Neural crest cell (in vitro differentiated cells): ENCODE results near the gene APOA5. TPM values are rescaled to one million over a fixed set of nuclear protein-coding genes. Genes with fewer than 3 reads are reported as not detected.

Experiments used
- DNase-seq: peaks from one replicate; pipeline ENCODE4 v3.0.0; 2021; ENCODE audit warnings: low read depth, mixed read lengths, low spot score
- H3K27ac Mint-ChIP-seq: one replicate; pipeline ENCODE4 v1.8.0; 2021; ENCODE audit warnings: mild to moderate bottlenecking, mixed read lengths; ENCODE audit not compliant: unreplicated experiment
- H3K27me3 Mint-ChIP-seq: 2 replicates; pipeline ENCODE4 v1.8.0; 2021; ENCODE audit warnings: low read depth, mild to moderate bottlenecking, mixed read lengths
- H3K36me3 Mint-ChIP-seq: 2 replicates; pipeline ENCODE4 v1.8.0; 2021; ENCODE audit warnings: low read depth, mild to moderate bottlenecking, mixed read lengths
- H3K4me1 Mint-ChIP-seq: 2 replicates; pipeline ENCODE4 v1.8.0; 2021; ENCODE audit warnings: mixed read lengths
- H3K4me3 Mint-ChIP-seq: one replicate; pipeline ENCODE4 v1.8.0; 2021; ENCODE audit warnings: mild to moderate bottlenecking, mixed read lengths
- H3K9me3 Mint-ChIP-seq: 2 replicates; pipeline ENCODE4 v1.8.0; 2021; ENCODE audit warnings: mixed read lengths
- total RNA-seq: library from RNA; stranded (reverse); gene quantifications from 2 replicates; pipeline ENCODE4 v1.2.1, GENCODE V29; 2021
- TF ChIP-seq, protein P1 (sequence below): fragments of 200-600 bp; sonication (generic); conservative IDR thresholded peaks from 2 replicates; pipeline ENCODE4 v1.5.0; 2021; ENCODE audit warnings: antibody characterized with exemption, mild to moderate bottlenecking

APOA5 gene
- total RNA-seq, 1 donor from 2014 or later, result not detected

DNA sequence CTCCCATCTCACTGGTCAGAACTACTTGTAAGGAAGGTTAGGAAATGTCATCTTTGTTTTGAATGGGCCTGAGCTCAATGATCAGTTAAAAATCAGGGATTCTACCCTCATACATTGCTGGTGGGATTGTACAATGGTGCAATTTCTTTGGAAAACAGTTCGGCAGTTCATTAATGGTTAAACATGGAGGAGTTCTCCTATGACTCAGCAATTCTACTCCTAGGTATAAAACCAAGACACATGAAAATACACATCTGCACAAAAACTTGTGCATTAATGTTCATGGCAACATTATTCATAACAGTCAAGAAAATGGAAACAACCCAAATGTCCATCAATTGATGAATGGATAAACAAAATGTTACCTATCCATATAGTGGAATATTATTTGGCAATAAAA lies 4.9 kb upstream of the APOA5 start:
- Mint-ChIP-seq H3K4me3 (no peak overlapping the region), H3K27me3 (no peaks in the 10 kb centered on the region), H3K9me3 (no peaks in the 10 kb centered on the region), H3K27ac (peak overlapping the region; percentile 13), H3K36me3 (no peaks in the 10 kb centered on the region), H3K4me1 (peaks cover 5% of the 10 kb centered on the region)
- no peak for DNase-seq
- TF ChIP-seq, protein P1, sequence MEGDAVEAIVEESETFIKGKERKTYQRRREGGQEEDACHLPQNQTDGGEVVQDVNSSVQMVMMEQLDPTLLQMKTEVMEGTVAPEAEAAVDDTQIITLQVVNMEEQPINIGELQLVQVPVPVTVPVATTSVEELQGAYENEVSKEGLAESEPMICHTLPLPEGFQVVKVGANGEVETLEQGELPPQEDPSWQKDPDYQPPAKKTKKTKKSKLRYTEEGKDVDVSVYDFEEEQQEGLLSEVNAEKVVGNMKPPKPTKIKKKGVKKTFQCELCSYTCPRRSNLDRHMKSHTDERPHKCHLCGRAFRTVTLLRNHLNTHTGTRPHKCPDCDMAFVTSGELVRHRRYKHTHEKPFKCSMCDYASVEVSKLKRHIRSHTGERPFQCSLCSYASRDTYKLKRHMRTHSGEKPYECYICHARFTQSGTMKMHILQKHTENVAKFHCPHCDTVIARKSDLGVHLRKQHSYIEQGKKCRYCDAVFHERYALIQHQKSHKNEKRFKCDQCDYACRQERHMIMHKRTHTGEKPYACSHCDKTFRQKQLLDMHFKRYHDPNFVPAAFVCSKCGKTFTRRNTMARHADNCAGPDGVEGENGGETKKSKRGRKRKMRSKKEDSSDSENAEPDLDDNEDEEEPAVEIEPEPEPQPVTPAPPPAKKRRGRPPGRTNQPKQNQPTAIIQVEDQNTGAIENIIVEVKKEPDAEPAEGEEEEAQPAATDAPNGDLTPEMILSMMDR, result no peak

DNA sequence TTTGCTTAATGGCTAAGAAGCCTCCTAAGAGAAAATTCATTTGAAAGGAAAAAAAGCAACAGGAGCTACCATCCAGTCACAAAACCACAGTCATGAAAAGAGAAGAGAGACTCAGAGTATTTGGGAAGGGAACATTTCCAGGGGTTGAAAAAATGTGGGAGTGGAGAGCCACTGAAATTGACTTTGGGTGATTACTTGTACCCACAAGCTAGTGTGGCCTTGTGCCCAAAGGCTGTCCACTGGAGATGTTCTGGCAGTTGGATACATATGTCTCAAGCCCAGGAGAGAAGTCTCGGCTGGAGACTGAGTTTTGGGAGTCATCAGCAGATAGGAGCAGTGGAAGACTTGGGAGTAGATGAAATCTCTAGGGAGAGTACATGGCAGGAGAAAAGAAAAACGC lies 3.2 kb upstream of the APOA5 start:
- no peak for DNase-seq
- no peaks in the 10 kb centered on the region for H3K9me3 Mint-ChIP-seq
- no peaks in the 10 kb centered on the region for H3K36me3 Mint-ChIP-seq
- no peak overlapping the region for H3K27ac Mint-ChIP-seq
- TF ChIP-seq, protein P1, result no peak
- no peak overlapping the region for H3K4me3 Mint-ChIP-seq
- peaks cover 5% of the 10 kb centered on the region for H3K27me3 Mint-ChIP-seq
- peaks cover 9% of the 10 kb centered on the region for H3K4me1 Mint-ChIP-seq

DNA sequence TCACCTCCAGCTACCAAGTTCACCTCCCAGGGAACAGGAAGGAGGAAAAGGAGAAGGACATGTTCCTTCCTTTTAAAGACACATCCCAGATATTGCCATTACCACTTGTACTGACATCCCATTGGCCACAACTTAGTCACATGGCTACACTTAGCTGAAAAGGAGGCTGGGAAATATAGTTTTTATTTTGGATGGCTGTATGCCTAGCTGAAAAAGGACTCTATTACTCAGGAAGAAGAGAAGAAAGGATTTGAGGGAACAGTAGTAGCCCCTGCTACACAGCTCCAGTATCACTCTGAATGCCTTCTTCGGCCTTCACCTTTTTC lies 2.1 kb upstream of the APOA5 start:
- Mint-ChIP-seq H3K9me3 (no peaks in the 10 kb centered on the region), H3K27me3 (peaks cover 7% of the 10 kb centered on the region), H3K4me1 (peaks cover 13% of the 10 kb centered on the region), H3K27ac (no peak overlapping the region), H3K36me3 (no peaks in the 10 kb centered on the region), H3K4me3 (no peak overlapping the region)
- TF ChIP-seq, protein P1, result no peak
- no peak for DNase-seq

DNA sequence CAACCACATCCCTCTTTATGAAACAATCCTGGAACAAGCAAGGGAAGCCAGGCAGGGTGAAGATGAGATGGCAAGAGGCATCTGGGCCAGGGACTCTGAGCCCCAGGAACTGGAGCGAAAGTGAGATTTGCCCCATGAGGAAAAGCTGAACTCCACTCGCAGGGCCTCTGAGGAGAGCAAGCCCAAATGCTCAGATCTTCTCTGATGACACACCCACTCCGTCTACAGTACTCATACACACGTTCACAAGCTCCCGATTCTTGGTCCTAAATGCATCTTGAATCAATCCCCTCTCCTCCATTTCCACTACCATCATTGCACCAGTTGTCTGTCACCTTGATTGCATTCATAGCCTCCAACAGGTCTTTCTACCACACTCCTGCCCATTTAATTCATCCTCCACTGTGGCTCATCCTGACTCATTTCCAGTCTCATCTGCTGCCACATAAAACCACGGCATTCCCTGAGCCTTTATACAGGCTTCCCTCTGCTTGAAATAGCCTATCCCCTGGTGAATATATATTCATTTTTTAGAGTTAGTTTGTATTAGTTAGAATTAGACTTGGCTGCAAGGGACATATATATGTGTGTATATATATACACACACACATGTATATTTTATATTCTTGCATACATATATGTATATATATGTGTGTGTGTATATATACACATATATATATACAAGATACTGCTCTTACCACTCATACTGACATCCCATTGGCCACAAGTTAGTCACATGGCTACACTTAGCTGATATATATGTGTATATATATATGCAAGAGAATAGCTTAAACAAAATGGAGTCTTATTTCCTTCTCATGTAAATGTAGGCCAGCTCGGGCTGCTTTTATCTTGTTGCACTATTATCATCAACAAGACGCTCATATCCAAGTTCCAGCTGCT lies 1.4 kb upstream of the APOA5 start:
- Mint-ChIP-seq H3K4me3 (no peak overlapping the region), H3K27ac (no peak overlapping the region), H3K9me3 (no peaks in the 10 kb centered on the region), H3K27me3 (peaks cover 7% of the 10 kb centered on the region), H3K36me3 (no peaks in the 10 kb centered on the region), H3K4me1 (peaks cover 19% of the 10 kb centered on the region)
- TF ChIP-seq, protein P1, result no peak
- no peak for DNase-seq

DNA sequence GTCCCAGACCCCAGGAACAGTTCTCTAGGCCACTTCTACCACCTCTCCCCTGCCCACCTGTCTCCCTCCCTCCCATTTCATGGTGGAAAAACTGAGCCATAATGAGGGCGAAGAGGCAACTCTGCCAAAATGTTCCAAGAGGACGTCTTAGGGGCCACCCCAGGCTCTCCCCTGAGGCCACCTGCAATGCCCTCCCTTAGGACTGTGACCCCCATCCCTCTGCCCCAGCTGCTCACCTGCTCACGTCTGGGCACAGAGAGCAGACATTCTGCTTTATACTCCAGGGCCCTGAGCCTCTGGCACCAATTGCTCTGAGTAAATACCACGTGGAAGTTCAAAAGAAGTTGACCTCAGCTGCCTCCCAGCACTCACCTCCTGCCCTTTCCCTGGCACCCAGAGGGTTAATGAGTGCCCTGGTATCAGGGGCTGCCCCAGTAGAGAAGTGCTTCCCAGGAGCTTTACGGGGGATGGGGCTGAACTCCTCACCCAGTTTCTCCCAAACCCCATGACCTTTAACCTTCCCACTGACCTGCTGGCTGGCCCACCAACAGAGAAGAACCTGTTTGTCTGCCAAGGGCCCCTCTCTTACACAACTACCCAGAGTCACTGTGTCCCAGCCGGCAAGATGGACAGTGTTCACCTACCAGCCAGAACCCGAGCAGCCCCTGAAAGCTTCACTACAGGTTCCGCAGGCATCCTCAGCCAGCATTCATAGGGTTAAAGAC lies 627 bp upstream of the APOA5 start:
- TF ChIP-seq, protein P1, result no peak
- H3K27me3 Mint-ChIP-seq, result peaks cover 7% of the 10 kb centered on the region
- no peak for DNase-seq
- H3K4me3 Mint-ChIP-seq, result peak overlapping the region; percentile 36
- H3K27ac Mint-ChIP-seq, result no peak overlapping the region
- no peaks in the 10 kb centered on the region for H3K9me3 Mint-ChIP-seq
- H3K36me3 Mint-ChIP-seq, result no peaks in the 10 kb centered on the region
- H3K4me1 Mint-ChIP-seq, result peaks cover 23% of the 10 kb centered on the region
